BE2C (cell line): ENCODE measurements around the gene SQSTM1.

Experiments
- DNase-seq: peaks from one replicate; pipeline ENCODE4 v3.0.0-alpha.2; 2020
- H3K27me3 ChIP-seq: fragments of 250-450 bp; sonication (Bioruptor Pico); 2 replicates; pipeline ENCODE4 v1.5.1; 2020; ENCODE audit warnings: mild to moderate bottlenecking
- H3K36me3 ChIP-seq: fragments of 250-450 bp; sonication (Bioruptor Pico); 2 replicates; pipeline ENCODE4 v1.5.1; 2020; ENCODE audit warnings: mild to moderate bottlenecking
- H3K4me1 ChIP-seq: fragments of 250-450 bp; sonication (Bioruptor Pico); 2 replicates; pipeline ENCODE4 v1.5.1; 2020
- H3K4me3 ChIP-seq: 2 replicates; pipeline ENCODE4 v1.5.1; 2011; ENCODE audit warnings: low read depth, low read length
- H3K9me3 ChIP-seq: fragments of 250-450 bp; sonication (Bioruptor Pico); 2 replicates; pipeline ENCODE4 v1.5.1; 2020
- CTCF ChIP-seq: IDR thresholded peaks from 2 replicates; pipeline ENCODE4 v1.5.1; 2012; ENCODE audit warnings: mild to moderate bottlenecking, low read depth, low read length

SQSTM1 gene

GRCh38 chr5:179879003-179879689 is 58.4 kb downstream of the SQSTM1 start:
- Histone ChIP-seq H3K36me3 (peaks cover 33% of the 10 kb centered on the region), H3K27me3 (no peaks in the 10 kb centered on the region), H3K4me1 (no peaks in the 10 kb centered on the region), H3K9me3 (peaks cover 12% of the 10 kb centered on the region), H3K4me3 (no peak overlapping the region)
- DNase-seq = no peak
- no peak for TF ChIP-seq CTCF

GRCh38 chr5:179879690-179880010 is 58.9 kb downstream of the SQSTM1 start:
- no peak overlapping the region for H3K4me3 ChIP-seq
- no peaks in the 10 kb centered on the region for H3K4me1 ChIP-seq
- TF ChIP-seq CTCF = no peak
- no peak for DNase-seq
- H3K9me3 ChIP-seq = peaks cover 12% of the 10 kb centered on the region
- H3K36me3 ChIP-seq = peaks cover 34% of the 10 kb centered on the region
- no peaks in the 10 kb centered on the region for H3K27me3 ChIP-seq

- Histone ChIP-seq H3K4me1 (no peaks in the 10 kb centered on the region), H3K27me3 (no peaks in the 10 kb centered on the region), H3K36me3 (peaks cover 32% of the 10 kb centered on the region), H3K4me3 (no peak overlapping the region), H3K9me3 (peaks cover 12% of the 10 kb centered on the region)
- no peak for DNase-seq
- TF ChIP-seq CTCF = no peak
These were observed 59.5 kb downstream of the SQSTM1 start for GRCh38 chr5:179880066-179880650.

GRCh38 chr5:179880848-179881590 is 60.3 kb downstream of the SQSTM1 start:
- Histone ChIP-seq H3K27me3 (no peaks in the 10 kb centered on the region), H3K4me3 (no peak overlapping the region), H3K4me1 (no peaks in the 10 kb centered on the region), H3K9me3 (peaks cover 12% of the 10 kb centered on the region), H3K36me3 (peaks cover 34% of the 10 kb centered on the region)
- DNase-seq = no peak
- no peak for TF ChIP-seq CTCF

- DNase-seq = no peak
- H3K27me3 ChIP-seq = no peaks in the 10 kb centered on the region
- H3K9me3 ChIP-seq = peaks cover 12% of the 10 kb centered on the region
- TF ChIP-seq CTCF = no peak
- H3K4me1 ChIP-seq = no peaks in the 10 kb centered on the region
- H3K4me3 ChIP-seq = no peak overlapping the region
- peaks cover 31% of the 10 kb centered on the region for H3K36me3 ChIP-seq
These were observed 61.6 kb downstream of the SQSTM1 start for GRCh38 chr5:179882338-179882737.

GRCh38 chr5:179883163-179883562 is 62.5 kb downstream of the SQSTM1 start:
- Histone ChIP-seq H3K4me1 (no peaks in the 10 kb centered on the region), H3K27me3 (no peaks in the 10 kb centered on the region), H3K4me3 (no peak overlapping the region), H3K9me3 (peaks cover 12% of the 10 kb centered on the region), H3K36me3 (peaks cover 25% of the 10 kb centered on the region)
- TF ChIP-seq CTCF = no peak
- no peak for DNase-seq
